GM12874 (cell line): ENCODE results near the gene TRAF3.

Source experiments
- CTCF ChIP-seq: IDR thresholded peaks from 2 replicates; pipeline ENCODE4 v1.5.1; 2011; ENCODE audit warnings: low read depth, mild to moderate bottlenecking, control low read depth, low read length, moderate library complexity; ENCODE audit not compliant: insufficient read depth

Gene TRAF3

GRCh38 chr14:102905116-102906108, 128.2 kb downstream of the TRAF3 start:
- TF ChIP-seq CTCF, result no peak

- TF ChIP-seq CTCF, result no peak
These were observed 129.5 kb downstream of the TRAF3 start for GRCh38 chr14:102906616-102907302.

GRCh38 chr14:102907303-102907844, 130.1 kb downstream of the TRAF3 start:
- TF ChIP-seq CTCF, result no peak

GRCh38 chr14:102907980-102908730, 130.9 kb downstream of the TRAF3 start:
- TF ChIP-seq CTCF, result no peak

GRCh38 chr14:102908766-102909455, 131.7 kb downstream of the TRAF3 start:
- no peak for TF ChIP-seq CTCF

- TF ChIP-seq CTCF, result no peak
These were observed 132.2 kb downstream of the TRAF3 start for GRCh38 chr14:102909462-102909861.
